Measurements from ENCODE around the gene EIF2B5. TPM values are rescaled to one million over a fixed set of nuclear protein-coding genes. Genes with fewer than 3 reads are reported as not detected.
"Not testable (repeated sequence)": the region's sequence is repeated elsewhere in the genome, so short reads cannot be mapped to it uniquely, and the experiment has no call there.

The EIF2B5 gene
- total RNA-seq, 1 donor from 2014 or later, result 44.2 TPM

DNA sequence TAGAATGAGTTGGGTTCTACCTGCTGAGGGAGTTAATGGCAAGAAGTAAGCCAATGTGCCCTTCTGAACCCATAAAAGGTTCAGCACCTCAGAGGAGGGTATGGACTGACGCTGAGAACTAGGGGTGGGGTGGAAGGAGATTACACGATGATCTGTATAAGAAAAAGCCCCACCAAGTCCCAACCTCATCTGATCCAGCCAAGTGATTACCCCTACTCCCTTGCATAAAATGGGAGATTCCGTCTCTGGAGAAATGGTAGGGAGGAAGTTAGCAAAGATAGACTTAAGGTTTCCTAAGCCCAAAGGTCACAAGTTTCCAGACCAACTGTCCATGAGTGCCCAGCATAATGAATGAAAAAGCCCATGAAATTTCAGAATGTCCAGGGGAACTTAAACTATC is 12.9 kb downstream of the EIF2B5 start:
- DNase-seq, result no peak

DNA sequence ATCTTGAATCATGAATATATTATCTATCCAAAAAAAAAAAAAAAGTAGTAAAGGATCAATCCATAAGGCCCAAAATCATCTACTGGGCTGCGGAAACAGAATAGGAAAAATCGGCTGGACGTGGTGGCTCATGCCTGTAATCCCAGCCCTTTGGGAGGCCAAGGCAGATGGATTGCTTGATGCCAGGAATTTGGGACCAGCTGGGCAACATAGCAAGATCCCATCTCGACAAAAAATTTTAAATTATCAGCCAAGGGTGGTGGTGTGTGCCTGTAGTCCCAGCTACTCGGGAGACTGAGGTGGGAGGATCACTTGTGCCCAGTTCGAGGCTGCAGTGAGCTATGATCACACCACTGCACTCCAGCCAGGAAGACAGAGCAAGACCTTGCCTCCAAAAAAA is 14.0 kb downstream of the EIF2B5 start:
- DNase-seq, result no peak

DNA sequence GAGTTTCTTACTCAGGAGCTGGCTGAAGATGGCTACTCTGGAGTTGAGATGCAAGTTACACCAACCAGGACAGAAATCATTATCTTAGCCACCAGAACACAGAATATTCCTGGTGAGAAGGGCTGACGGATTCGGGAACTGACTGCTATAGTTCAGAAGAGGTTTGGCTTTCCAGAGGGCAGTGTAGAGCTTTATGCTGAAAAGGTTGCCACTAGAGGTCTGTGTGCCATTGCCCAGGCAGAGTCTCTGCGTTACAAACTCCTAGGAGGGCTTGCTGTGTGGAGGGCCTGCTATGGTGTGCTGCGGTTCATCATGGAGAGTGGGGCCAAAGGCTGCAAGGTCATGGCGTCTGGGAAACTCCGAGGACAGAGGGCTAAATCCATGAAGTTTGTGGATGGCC is 14.6 kb downstream of the EIF2B5 start:
- DNase-seq, result peak; percentile 51

DNA sequence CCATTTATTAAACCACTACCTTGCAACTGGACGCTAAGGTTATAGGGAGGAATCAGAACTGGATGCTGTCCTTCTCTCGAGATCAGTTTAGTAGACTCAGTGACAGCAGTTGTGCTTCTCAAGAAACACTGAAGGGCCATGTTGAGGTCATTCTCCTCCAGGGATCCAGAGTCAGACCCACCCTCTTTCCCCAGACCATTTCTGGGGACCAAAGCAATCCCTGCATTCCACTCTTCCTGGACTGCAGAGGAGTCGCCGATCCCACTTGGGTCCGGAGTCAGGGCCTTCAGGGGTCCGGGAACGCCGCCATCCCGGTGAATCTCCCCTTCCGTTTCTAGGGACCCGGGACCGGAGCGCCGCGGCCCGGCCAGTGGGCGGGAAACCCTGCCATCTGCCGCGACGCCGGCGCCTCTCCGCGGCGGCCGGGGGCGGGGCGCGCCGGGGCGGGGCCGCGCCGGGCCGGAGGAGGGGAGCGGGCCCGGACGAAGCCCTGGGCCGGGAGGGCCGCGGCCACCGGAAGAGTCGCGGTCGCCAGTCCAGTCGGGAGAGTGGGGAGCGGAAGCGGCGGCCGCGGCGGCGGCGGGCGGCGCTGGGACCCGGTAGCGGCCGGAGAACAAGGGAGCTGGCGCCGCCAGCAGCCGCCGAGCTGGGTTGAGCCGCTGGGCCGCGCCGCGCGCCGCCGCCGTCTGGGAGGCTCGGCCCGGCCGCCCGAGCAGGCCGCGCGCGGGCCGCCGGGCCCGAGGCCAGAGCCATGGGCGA is 19.9 kb downstream of the EIF2B5 start, which contains the start of gene DVL3:
TSS of gene DVL3 (plus strand) at position 493 of the 759 bp plus-strand sequence. CDS start at position 752, 259 bp downstream.
- peak; percentile 55 for DNase-seq

DNA sequence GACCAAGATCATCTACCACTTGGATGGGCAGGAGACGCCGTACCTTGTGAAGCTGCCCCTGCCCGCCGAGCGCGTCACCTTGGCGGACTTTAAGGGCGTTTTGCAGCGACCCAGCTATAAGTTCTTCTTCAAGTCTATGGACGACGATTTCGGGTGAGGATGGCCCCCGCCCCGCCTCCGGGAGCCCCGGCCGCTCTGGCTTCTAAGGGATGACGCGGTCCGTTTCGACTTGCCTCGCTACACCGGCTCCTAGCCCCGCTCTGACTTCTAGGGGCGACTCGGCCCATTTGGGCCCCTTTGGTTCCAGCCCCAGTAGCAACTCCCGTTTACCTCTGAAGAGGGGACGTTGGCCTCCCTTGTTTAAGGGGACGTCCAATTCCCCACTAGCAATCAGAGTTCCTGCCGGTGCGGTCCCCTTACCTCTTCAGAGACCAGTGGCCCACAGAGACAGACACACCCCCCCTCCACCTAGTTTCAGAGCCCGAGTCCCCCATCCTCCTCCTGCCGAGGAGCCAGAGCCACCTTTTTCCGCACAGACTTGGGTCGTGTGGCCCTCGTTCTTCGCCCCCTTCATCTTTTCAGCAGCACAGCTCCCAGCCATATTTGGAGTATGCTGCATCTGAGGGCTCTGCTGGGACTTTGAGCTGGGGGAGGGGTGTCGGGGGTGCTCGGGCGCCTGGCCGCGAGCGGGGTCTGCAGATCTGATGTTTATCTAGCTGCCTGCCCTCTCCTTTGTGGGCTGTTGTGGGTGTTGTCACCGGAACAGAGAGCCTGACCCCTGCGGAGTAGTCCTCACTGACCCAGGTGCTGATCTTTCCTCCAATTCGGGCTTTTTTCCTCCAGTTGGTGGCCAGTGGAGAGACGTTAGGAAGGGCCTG is 20.7 kb downstream of the EIF2B5 start:
- DNase-seq, result peak; percentile 50

DNA sequence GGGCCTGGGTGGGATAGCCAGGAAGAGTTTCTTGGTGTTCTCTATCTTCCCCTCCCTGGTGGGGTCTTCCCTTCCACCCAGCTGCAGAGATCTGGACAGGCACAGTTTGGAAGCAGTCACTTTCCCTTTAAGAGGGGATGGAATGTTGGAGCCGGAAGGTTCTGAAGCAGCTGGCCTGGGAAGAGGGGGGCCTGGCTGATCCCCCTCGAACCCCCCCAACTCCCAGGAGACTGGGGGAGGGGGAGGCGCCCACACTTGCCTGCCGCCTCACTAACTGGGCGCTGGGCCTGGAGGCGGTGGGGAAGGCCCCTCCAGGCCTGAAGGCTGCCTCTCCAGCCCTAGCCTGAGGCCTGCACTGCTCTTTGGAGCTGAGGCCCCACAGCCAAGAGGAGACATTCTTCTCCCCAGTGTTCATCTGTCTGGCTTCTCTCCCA is 21.4 kb downstream of the EIF2B5 start:
- peak; percentile 54 for DNase-seq

DNA sequence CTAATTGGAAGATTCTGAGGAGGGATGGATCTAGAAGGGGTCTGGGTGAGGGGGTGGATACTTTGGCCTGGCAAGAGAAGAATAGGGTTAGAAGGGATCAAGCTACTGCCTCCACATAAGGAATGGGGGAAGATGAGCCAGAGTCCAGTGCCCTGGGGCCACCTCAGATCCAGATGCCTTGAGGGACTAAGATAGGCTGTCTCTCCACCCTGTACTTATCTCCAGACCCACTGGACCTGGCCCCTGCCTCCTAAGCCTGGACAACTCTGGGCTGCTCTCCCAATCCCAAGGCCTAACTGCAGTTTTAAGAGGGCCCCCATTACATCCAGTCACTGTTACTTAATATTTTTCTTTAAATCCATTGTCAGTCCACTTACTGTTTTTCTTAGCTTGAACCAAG is 22.0 kb downstream of the EIF2B5 start:
- no peak for DNase-seq

DNA sequence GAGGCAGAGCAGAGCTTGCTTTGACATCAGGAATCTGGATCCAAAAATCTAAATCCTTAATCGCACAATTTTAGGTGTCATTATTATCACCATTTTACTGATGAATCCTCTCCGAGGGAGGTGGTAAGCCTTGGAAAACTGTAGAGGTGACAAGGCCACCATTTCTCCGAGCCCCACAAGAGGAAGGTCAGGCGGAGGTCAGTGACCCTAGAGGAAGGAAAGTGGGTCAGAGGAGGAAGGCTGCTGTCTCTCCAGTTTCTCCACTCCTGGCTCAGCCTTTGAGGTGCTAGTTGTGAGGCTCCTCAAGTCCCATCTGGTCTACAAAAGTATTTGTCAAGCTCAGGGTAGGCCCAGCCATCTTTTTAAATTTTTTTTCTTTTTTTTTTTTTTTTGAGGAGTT is 23.2 kb downstream of the EIF2B5 start:
- DNase-seq, result no peak

DNA sequence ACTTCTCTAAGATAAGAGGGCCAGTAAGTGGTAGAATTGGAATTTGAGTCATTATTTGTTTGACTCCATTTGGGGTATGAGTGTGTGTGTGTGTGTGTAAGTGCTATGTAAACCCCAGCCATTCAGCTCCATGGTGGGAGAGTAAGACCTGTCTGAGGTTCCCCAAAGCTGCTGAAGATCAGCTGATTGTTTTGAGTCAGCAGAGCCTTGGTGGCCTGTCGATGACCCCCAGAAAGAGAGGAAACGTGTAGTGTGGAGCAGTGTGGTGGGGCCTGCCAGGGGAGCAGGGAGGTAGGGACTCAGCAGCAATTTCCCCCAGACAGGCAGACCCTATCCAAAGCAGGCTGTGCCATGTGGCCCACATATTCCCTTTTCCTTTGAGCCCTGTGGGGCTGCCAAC is 25.3 kb downstream of the EIF2B5 start:
- DNase-seq, result peak; percentile 49

DNA sequence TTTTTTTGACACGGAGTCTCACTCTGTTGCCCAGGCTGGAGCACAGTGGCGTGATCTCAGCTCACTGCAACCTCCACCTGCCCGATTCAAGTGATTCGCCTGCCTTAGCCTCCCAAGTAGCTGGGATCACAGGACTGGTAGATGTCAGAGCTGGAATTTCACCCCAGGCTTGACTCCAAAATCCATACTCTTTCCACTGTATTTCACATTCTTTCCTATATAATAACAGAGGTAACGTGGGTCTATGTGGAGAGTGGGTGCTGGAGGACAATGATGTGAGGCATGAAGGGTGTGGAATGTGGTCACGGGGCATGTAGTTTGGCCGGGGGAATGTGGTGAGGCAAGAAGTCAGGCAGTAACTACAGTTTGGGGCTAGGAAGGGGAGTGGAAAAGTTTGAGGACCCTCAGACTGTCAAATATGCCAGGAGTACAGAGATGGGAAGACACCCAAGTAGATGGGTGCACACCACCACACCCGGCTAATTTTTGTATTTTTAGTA is 27.5 kb downstream of the EIF2B5 start:
- DNase-seq, result not testable (repeated sequence)

DNA sequence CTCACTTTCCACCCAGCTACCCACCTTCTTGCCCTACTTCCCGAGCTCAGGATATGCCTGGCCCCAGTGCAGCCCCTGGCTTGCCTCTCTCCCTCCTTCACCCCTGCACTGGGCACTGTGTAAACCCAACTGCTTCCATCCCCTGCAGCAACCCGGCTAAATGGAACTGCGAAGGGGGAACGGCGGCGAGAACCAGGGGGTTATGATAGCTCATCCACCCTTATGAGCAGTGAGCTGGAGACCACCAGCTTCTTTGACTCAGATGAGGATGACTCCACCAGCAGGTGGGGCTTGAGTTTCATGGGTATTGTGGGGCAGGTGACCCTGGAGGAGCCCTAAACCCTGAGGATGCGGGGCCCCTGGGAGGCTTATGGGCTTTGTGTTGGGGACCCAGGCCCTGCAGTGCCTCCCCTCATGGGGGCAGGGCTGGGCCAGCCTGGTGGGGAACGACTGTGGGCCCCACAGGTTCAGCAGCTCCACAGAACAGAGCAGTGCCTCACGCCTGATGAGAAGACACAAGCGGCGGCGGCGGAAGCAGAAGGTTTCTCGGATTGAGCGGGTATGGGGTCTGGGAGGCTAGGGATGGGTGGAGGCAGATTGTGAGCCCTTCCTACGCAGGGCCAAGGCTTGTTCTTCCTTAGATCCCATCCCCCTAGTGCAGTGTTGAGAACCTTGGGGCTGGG is 29.6 kb downstream of the EIF2B5 start:
- no peak for DNase-seq

DNA sequence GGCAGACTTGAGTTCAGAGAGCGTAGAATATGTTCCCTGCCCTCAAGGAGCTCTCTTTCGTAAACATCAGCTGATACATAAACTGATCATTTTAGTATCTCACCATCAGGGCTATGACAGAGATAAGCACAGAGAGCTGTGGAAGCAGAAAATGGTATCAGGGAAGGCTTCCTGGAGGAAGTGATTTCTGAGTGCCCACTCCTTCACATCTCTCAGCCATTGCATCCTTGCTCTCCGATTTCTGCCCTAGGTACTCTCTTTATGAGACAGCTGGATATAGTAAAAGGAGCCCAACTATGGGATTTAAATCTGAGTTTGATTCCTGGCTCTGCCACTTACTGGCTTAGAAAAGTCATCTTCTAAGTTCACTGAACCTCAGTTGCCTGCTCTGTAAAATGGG is 30.4 kb downstream of the EIF2B5 start:
- DNase-seq, result no peak

DNA sequence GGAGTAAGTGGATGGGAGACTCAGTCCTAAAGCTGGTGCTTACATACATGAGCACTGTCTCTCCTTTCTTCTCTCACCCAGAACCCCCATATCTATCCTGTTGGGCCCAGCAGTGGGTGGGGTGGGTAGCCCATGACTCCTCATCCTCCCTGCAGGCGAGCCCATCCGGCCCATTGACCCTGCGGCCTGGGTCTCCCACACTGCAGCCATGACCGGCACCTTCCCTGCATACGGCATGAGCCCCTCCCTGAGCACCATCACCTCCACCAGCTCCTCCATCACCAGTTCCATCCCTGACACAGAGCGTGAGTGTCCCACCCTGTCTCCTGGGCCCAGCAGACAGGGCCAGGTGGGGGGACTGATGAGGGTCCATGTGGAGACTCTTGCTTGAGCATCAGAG is 31.5 kb downstream of the EIF2B5 start:
- DNase-seq, result no peak

DNA sequence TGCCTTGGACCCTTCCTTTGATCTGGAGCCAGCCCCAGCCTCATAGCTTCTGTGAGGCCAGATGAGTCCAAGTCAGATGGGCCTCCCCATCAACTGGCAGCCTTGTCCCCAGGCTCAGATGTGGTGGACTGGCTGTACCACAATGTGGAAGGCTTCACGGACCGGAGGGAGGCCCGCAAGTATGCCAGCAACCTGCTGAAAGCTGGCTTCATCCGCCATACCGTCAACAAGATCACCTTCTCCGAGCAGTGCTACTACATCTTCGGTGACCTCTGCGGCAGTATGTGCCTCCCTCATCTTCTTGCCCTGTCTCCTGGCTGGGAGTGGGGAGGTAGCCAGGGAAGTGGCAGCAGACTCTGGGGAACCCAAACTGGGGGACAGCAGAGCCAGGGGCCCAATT is 32.6 kb downstream of the EIF2B5 start:
- no peak for DNase-seq

DNA sequence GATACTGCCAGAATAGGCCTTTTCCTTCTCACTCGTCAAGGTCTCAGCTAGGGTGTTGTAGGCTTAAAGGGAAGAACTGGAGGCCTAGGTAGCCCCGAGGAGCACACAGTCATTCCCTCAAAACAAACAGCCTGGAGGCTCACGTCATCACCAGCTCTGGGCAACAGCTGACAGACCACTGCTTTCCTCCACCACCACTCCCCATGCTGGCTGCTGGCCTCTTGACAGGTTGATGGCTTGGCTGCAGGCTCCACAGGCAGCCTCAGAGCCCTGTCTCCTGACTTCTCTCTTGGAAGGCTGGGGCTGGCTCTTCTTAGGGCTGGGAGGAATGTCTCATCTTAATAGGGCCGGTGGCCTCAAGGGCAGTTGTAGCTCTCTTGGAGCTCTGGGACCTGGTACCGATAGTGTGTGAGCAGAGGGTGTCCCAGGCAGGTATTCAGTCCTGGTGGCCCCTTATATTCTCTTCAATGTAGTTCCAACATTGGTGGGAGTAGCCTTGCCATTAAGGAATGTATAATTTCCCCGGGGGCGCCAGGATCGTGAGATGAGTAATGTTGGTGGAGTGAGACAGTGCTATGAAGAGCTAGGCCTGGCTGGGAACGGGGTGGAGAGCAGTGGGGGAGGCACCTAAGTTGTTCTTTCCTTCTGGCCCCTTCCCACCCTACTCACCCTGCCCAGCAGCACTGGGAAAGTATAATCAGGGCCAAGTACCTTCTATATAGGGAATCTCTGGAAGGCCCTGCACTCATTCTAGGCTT is 33.4 kb downstream of the EIF2B5 start:
- DNase-seq, result no peak

DNA sequence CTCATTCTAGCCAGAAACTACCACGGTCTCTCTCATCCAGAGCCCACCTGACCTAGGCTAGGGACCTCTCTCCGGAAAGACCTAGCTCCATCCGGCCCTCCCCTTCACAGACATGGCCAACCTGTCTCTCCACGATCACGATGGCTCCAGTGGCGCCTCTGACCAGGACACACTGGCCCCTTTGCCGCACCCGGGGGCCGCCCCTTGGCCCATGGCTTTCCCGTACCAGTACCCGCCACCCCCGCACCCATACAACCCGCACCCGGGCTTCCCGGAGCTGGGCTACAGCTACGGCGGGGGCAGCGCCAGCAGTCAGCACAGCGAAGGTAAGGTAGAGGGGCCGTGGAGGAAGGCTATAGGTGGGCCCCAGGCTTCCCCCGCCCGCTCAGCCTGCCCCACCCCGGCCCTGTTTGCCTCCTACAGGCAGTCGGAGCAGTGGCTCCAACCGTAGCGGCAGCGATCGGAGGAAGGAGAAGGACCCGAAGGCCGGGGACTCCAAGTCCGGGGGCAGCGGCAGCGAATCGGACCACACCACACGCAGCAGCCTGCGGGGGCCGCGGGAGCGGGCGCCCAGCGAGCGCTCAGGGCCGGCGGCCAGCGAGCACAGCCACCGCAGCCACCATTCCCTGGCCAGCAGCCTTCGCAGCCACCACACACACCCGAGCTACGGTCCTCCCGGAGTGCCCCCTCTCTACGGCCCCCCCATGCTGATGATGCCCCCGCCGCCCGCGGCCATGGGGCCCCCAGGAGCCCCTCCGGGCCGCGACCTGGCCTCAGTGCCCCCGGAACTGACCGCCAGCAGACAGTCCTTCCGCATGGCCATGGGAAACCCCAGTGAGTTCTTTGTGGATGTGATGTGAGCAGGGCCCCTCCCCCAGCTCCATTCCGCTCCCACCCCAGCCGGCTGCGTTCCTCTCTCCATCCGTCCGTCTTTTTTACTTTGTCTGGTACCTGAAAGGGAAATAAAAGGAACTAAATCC is 35.0 kb downstream of the EIF2B5 start:
- no peak for DNase-seq

DNA sequence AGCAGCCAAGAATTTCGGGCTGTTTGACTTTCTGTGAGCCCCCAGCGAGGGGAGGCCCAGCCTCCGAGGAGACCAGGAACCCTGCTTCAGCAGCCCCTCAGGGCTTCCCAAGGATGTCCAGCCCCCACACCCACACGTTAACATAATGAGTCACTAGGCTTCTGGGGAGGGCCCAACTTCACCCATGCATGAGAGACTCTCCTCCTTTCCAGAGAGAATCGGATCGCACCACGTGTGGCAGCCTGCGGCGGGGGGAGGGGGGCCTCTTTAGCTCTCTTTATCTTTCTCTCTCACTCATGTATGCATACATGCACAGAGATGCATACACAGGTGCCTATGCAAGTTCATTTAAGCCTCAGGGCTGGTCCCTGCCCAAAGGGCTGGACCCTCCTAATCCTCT is 36.4 kb downstream of the EIF2B5 start:
- no peak for DNase-seq

DNA sequence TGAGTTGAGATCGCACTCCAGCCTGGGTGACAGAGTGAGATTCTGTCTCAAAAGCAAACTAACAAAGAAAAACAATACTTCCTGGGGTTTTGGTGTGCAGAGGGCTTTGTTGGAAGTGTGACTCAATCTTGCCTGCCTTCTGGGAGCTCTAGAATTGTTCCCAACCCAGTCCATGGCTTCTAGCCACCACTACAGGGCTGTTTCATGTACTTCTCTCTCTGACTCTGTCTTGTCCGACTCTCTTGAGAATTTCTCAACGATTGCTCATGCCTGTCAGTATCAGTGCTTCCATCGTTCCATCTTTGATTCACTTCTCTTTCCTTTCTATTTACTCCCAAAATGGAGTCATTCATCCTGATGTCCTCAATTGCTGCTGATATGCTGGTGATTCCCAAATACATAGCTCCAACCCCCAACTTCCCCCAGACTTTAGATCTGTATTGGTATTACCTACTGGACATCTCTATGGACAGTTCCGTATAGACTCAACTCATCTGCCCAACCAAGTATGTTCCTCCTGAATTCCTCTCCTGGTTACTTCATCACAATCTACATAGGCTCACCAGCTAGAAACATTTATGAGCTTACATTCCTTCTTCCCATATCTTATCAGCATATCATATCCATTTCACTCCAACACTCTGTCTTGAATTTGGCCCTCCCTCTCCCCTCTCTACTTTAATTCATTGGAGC is 37.7 kb downstream of the EIF2B5 start:
- peak; percentile 65 for DNase-seq

DNA sequence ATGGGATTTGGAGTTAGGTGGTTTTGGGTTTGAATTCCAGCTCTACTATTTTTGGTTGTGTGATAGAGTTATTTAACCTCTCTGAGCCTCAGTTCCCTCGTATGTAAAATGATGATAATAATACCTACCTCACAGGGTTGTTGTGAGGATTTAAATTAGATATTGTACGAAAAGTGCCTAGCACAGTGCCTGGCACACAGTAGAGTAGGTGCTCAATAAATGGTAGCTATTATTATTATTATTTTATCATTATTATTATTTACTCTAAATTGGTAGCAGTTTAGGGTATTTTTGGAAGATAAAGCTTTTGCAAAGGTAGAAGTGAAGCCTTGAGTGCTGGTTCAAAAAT is 38.2 kb downstream of the EIF2B5 start:
- no peak for DNase-seq

DNA sequence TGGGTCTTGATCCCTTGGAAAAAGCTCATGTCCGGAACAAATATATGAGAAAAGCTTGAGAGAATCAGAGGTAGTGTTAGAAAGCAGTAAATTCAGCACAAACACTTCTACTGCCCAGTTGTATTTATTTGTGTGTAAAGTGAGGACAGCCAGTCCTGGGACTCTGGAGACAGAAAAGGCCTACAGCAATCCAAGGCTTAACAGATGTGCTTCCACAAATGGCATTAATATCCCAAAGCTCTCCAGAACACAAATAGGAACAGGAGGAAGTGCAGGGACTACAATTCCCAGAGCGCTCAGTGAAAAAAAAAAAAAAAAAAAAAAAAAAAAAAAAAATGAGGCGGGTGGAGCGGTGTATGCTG is 39.1 kb downstream of the EIF2B5 start:
- DNase-seq, result no peak
